Epidermal melanocyte (primary cell): ENCODE measurements around the gene ZFYVE9.
A peak's percentile ranks its signal among the peaks of the same experiment; 100 is the strongest.

Experiments
- DNase-seq: peaks from one replicate; pipeline ENCODE4 v3.0.0; 2011; ENCODE audit warnings: low spot score; ENCODE audit not compliant: insufficient read length

ZFYVE9 gene

GRCh38 chr1:52243221-52243987 is 101.5 kb downstream of the ZFYVE9 start:
- DNase-seq = no peak

- DNase-seq = no peak
Observed at GRCh38 chr1:52249831-52250230, 107.9 kb downstream of the ZFYVE9 start.

DNA sequence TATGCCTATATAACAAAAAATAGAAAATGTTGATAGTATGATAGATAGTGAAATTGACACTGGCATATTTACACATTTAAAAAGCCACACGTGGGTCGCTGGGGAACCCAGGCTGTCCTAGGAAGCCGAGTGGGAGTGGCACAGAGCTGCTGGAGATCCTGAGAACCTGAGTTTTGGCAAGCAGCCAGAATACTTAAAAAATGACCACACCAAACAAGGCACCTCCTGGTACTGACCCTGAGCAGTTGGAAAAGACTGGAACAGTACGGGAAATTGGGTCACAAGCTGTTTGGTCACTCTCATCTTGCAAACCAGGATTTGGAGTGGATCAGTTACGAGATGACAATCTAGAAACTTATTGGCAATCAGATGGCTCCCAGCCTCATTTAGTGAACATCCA is 111.5 kb downstream of the ZFYVE9 start:
- no peak for DNase-seq

DNA sequence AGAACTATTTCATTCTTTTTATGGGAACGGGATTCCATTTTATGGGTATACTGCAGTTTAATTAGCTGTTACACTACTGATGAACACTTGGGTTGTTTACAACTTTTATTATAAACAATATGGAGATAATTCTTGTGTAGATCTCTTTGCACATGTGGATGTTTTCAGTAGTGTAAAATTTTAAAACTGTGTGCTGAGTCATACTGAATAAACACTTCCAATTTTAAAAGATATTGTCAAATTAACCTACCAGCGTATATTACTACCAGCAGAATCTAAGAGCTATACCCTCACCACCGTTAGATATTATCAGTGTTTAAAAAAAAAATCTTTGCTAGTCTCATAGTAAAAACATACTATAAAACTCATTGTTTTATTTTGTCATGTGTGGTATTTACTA is 118.0 kb downstream of the ZFYVE9 start:
- DNase-seq = no peak

- no peak for DNase-seq
Observed at GRCh38 chr1:52263153-52263910, 121.4 kb downstream of the ZFYVE9 start.

DNA sequence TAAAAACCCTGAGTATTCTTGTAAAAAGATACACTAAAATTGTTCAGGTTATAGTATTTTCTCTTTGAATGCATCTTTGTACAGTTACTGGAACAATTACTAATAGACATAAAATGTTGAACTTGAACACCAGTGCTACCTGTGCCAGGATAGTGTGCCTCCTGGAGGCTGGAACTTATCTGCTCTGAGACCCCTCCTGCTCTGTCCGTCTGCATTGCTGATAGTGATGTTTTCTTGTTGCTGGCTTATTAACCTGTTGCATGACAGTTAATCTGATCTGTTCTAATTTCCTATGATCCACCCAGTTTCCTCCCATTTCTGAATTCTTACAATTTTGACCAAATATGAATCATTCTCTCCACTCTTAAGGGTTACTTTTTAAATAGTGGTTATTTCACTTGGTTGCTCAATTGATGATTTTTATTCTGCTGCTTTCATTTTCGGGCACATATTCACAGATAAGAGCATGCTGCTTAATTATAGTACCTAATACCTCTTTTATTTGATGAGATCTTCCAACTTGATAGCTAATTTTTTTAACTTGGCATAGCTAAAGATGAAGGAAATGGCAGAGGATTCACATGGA is 122.7 kb downstream of the ZFYVE9 start:
- no peak for DNase-seq

DNA sequence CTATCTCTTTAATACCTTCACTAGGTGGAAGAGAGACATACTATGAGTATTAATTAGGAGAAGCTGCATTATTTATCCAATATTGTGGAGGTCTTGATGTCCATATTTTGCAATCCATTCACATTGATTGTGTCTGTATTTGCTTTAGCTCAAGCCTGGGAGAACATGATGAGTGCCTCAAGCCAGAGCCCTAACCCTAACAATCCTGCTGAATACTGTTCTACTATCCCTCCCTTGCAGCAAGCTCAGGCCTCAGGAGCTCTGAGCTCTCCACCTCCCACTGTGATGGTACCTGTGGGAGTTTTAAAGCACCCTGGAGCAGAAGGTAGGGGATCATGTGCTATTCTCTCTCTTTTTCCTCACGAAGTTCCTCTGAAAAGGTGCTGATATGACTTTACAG is 124.6 kb downstream of the ZFYVE9 start:
- DNase-seq = no peak

DNA sequence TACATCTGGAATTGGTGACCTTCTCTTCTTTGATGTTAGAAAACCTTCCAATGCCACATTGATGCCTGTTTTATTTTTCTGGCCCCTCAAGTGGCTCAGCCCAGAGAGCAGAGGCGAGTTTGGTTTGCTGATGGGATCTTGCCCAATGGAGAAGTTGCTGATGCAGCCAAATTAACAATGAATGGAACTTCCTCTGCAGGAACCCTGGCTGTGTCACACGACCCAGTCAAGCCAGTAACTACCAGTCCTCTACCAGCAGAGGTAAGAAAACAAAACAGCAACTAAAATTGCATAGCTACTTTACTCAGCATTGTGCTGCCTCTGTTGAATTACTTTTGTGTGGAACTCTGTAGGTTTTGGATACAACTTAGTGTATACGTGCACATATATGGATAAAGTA is 126.5 kb downstream of the ZFYVE9 start:
- DNase-seq = no peak

GRCh38 chr1:52281518-52281917 is 139.6 kb downstream of the ZFYVE9 start:
- DNase-seq = no peak

DNA sequence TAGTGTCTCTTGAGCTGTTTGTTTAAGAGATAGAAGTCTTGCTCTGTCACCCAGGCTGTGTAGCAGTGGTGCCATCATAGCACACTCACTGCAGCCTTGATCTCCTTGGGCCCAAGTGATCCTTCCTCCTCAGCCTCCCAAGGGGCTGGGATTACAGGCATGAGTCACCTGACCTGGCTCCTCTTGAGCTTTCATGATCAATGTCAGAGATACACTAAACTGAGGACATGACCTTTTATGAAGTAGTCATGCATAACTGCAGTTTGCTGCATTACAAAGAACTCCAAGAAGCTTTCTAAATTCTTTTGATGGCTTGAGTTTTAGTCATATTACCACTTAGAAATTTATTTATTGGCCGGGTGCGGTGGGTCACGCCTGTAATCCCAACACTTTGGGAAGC is 146.4 kb downstream of the ZFYVE9 start:
- no peak for DNase-seq

GRCh38 chr1:52294580-52294979 is 152.7 kb downstream of the ZFYVE9 start:
- DNase-seq = no peak

- peak; percentile 59 for DNase-seq
Observed at GRCh38 chr1:52296345-52296744, 154.5 kb downstream of the ZFYVE9 start.

GRCh38 chr1:52305417-52306226 is 163.7 kb downstream of the ZFYVE9 start:
- DNase-seq = no peak

GRCh38 chr1:52306227-52307006 is 164.5 kb downstream of the ZFYVE9 start:
- no peak for DNase-seq

DNA sequence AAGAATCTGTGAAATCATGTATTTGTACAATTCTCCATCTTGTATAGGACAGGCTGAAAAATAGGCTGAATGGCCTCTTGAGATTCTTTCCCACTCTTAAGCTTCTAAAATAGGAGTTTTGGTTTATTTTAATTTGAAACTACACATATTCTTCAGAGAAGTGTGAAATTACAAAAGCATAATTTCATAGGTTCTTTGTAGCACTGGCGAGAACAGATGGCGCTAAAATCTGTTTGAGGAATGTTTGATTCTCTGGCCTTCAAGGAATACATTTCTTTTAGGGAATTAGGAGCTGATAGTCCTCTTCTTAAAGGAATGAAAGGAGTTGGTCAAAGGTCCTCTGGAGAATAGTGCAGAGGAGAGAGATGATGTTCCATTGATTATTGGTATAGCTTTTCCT is 179.2 kb downstream of the ZFYVE9 start:
- no peak for DNase-seq

GRCh38 chr1:52323731-52324130 is 181.8 kb downstream of the ZFYVE9 start:
- no peak for DNase-seq

- DNase-seq = no peak
Observed at GRCh38 chr1:52325786-52326185, 183.9 kb downstream of the ZFYVE9 start.

GRCh38 chr1:52328615-52329014 is 186.7 kb downstream of the ZFYVE9 start:
- no peak for DNase-seq

GRCh38 chr1:52332411-52332810 is 190.5 kb downstream of the ZFYVE9 start:
- DNase-seq = no peak

GRCh38 chr1:52334906-52335528 is 193.1 kb downstream of the ZFYVE9 start:
- no peak for DNase-seq
